ENCODE measurements around the gene MLLT6. TPM values are rescaled to one million over a fixed set of nuclear protein-coding genes. Genes with fewer than 3 reads are reported as not detected.

MLLT6 gene
- total and polyA plus RNA-seq, 2 of the 13 experiments (the other 11 are each of a cell fraction or from before 2014, with no cell fraction given): 50.7 to 69.5 TPM

GRCh38 chr17:38702166-38702915, 2.7 kb upstream of the MLLT6 start (continued):
- TF ChIP-seq, protein P1, sequence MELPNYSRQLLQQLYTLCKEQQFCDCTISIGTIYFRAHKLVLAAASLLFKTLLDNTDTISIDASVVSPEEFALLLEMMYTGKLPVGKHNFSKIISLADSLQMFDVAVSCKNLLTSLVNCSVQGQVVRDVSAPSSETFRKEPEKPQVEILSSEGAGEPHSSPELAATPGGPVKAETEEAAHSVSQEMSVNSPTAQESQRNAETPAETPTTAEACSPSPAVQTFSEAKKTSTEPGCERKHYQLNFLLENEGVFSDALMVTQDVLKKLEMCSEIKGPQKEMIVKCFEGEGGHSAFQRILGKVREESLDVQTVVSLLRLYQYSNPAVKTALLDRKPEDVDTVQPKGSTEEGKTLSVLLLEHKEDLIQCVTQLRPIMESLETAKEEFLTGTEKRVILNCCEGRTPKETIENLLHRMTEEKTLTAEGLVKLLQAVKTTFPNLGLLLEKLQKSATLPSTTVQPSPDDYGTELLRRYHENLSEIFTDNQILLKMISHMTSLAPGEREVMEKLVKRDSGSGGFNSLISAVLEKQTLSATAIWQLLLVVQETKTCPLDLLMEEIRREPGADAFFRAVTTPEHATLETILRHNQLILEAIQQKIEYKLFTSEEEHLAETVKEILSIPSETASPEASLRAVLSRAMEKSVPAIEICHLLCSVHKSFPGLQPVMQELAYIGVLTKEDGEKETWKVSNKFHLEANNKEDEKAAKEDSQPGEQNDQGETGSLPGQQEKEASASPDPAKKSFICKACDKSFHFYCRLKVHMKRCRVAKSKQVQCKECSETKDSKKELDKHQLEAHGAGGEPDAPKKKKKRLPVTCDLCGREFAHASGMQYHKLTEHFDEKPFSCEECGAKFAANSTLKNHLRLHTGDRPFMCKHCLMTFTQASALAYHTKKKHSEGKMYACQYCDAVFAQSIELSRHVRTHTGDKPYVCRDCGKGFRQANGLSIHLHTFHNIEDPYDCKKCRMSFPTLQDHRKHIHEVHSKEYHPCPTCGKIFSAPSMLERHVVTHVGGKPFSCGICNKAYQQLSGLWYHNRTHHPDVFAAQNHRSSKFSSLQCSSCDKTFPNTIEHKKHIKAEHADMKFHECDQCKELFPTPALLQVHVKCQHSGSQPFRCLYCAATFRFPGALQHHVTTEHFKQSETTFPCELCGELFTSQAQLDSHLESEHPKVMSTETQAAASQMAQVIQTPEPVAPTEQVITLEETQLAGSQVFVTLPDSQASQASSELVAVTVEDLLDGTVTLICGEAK (IDR thresholded peaks at IDR 0.05): no peak
- TF ChIP-seq, protein P1 (CRISPR knock-in tag; IDR thresholded peaks at IDR 0.05): peak; percentile 62
- no peak for TF ChIP-seq ZNF850 (CRISPR knock-in tag; conservative IDR thresholded peaks at IDR 0.05)
- TF ChIP-seq LRRFIP1 (CRISPR knock-in tag; conservative IDR thresholded peaks at IDR 0.05): no peak
- TF ChIP-seq ZMAT3 (CRISPR knock-in tag; conservative IDR thresholded peaks at IDR 0.05): peak; percentile 64
- TF ChIP-seq E2F2 (CRISPR knock-in tag; IDR thresholded peaks at IDR 0.05; ENCODE audit: borderline replicate concordance): peak; percentile 93; the same call in 1 of the 2 replicates
- peak; percentile 88 for TF ChIP-seq KAT8 (CRISPR knock-in tag; IDR thresholded peaks at IDR 0.05)
- TF ChIP-seq HNF4A (CRISPR knock-in tag; IDR thresholded peaks at IDR 0.05): peak; percentile 27; the same call in 1 of the 2 replicates
- TF ChIP-seq ZNF143 (CRISPR knock-in tag; IDR thresholded peaks at IDR 0.05): peak; percentile 82
- TF ChIP-seq ZNF678 (CRISPR knock-in tag; IDR thresholded peaks at IDR 0.05): 0 out of 2 replicates have a peak, but pooled peaks have one; percentile 46

Data from HepG2 (cell line).